HG03558 (cell line): ENCODE data around the gene LRRC10B.

Experiments used
- ATAC-seq: cut with Tn5 transposase; IDR thresholded peaks from one replicate; pipeline ENCODE4 v1.9.1; 2021; ENCODE audit warnings: moderate number of reproducible peaks; ENCODE audit not compliant: unreplicated experiment; ENCODE audit errors: extremely low read depth

LRRC10B gene

GRCh38 chr11:61507012-61507768, 1.4 kb upstream of the LRRC10B start:
- no peak for ATAC-seq

GRCh38 chr11:61509043-61510029, 787 bp downstream of the LRRC10B start:
- no peak for ATAC-seq

- ATAC-seq, result no peak
Measured at GRCh38 chr11:61510166-61510919, 1.8 kb downstream of the LRRC10B start.

GRCh38 chr11:61510974-61511373, 2.4 kb downstream of the LRRC10B start:
- no peak for ATAC-seq

- ATAC-seq, result no peak
Measured at GRCh38 chr11:61511383-61511782, 2.8 kb downstream of the LRRC10B start.

GRCh38 chr11:61512435-61512834, 3.9 kb downstream of the LRRC10B start:
- ATAC-seq, result no peak

- no peak for ATAC-seq
Measured at GRCh38 chr11:61513143-61513765, 4.7 kb downstream of the LRRC10B start.

GRCh38 chr11:61514050-61514917, 5.7 kb downstream of the LRRC10B start:
- no peak for ATAC-seq

GRCh38 chr11:61515686-61516085, 7.1 kb downstream of the LRRC10B start:
- no peak for ATAC-seq

- ATAC-seq, result no peak
Measured at GRCh38 chr11:61516191-61516590, 7.6 kb downstream of the LRRC10B start.

GRCh38 chr11:61516675-61517572, 8.4 kb downstream of the LRRC10B start:
- no peak for ATAC-seq

- no peak for ATAC-seq
Measured at GRCh38 chr11:61518032-61518795, 9.7 kb downstream of the LRRC10B start.

GRCh38 chr11:61522881-61523280, 14.3 kb downstream of the LRRC10B start:
- no peak for ATAC-seq

- ATAC-seq, result no peak
Measured at GRCh38 chr11:61524446-61524845, 15.9 kb downstream of the LRRC10B start.

GRCh38 chr11:61524963-61525587, 16.5 kb downstream of the LRRC10B start:
- no peak for ATAC-seq

GRCh38 chr11:61526229-61526628, 17.7 kb downstream of the LRRC10B start:
- no peak for ATAC-seq
